Measurements from ENCODE around the gene CRCP. TPM values are rescaled to one million over a fixed set of nuclear protein-coding genes. Genes with fewer than 3 reads are reported as not detected.

CRCP gene
- total and polyA plus RNA-seq, 2 experiments from 2014 or later, result 36.1 to 43.4 TPM

GRCh38 chr7:66088861-66089838, 25.5 kb upstream of the CRCP start (continued):
- no peak for TF ChIP-seq ZNF114 (CRISPR knock-in tag; IDR thresholded peaks at IDR 0.05)
- TF ChIP-seq EZH2phosphoT487 (IDR thresholded peaks at IDR 0.05; ENCODE audit: unreplicated experiment), result no peak

- Mint-ChIP-seq H3K36me3 (ENCODE audit: low read depth) (no peaks in the 10 kb centered on the region), H3K27me3 (ENCODE audit: insufficient read depth, low read depth, poor library complexity) (peaks cover 1% of the 10 kb centered on the region), H3K4me1 (no peaks in the 10 kb centered on the region; the same call in 2 of the 3 replicates), H3K4me3 (no peak overlapping the region), H3K9me3 (no peaks in the 10 kb centered on the region), H3K27ac (no peak overlapping the region)
- H3K4me3 ChIP-seq, result no peak overlapping the region
- no peaks in the 10 kb centered on the region for H3K9me2 ChIP-seq (ENCODE audit: insufficient read depth)
- ATAC-seq (no peak), DNase-seq (ENCODE audit: low spot score) (no peak)
- H3K36me3 ChIP-seq (ENCODE audit: insufficient read depth), result no peaks in the 10 kb centered on the region
- no peaks in the 10 kb centered on the region for H3F3A ChIP-seq (replicated peaks; ENCODE audit: low read depth)
- H3K27me3 ChIP-seq (ENCODE audit: insufficient read depth), result no peaks in the 10 kb centered on the region
- H3K4me2 ChIP-seq, result no peak overlapping the region
- H3K4me1 ChIP-seq (ENCODE audit: insufficient read depth), result no peaks in the 10 kb centered on the region; the same call in 1 of the 2 replicates
- H3K79me2 ChIP-seq (replicated peaks; ENCODE audit: insufficient read depth), result no peaks in the 10 kb centered on the region
- H3K27ac ChIP-seq (ENCODE audit: low read depth), result no peak overlapping the region
- H4K20me1 ChIP-seq (replicated peaks; ENCODE audit: insufficient read depth), result no peaks in the 10 kb centered on the region; the same call in 1 of the 2 replicates
- H2AFZ ChIP-seq, result no peak overlapping the region
- TF ChIP-seq, protein P1, sequence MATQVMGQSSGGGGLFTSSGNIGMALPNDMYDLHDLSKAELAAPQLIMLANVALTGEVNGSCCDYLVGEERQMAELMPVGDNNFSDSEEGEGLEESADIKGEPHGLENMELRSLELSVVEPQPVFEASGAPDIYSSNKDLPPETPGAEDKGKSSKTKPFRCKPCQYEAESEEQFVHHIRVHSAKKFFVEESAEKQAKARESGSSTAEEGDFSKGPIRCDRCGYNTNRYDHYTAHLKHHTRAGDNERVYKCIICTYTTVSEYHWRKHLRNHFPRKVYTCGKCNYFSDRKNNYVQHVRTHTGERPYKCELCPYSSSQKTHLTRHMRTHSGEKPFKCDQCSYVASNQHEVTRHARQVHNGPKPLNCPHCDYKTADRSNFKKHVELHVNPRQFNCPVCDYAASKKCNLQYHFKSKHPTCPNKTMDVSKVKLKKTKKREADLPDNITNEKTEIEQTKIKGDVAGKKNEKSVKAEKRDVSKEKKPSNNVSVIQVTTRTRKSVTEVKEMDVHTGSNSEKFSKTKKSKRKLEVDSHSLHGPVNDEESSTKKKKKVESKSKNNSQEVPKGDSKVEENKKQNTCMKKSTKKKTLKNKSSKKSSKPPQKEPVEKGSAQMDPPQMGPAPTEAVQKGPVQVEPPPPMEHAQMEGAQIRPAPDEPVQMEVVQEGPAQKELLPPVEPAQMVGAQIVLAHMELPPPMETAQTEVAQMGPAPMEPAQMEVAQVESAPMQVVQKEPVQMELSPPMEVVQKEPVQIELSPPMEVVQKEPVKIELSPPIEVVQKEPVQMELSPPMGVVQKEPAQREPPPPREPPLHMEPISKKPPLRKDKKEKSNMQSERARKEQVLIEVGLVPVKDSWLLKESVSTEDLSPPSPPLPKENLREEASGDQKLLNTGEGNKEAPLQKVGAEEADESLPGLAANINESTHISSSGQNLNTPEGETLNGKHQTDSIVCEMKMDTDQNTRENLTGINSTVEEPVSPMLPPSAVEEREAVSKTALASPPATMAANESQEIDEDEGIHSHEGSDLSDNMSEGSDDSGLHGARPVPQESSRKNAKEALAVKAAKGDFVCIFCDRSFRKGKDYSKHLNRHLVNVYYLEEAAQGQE (IDR thresholded peaks at IDR 0.05; ENCODE audit: unreplicated experiment), result no peak
- TF ChIP-seq ZNF462 (CRISPR knock-in tag; IDR thresholded peaks at IDR 0.05) (no peak), CTCF (conservative IDR thresholded peaks at IDR 0.05; ENCODE audit: low read depth in 2 of 2) (no peak), POLR2AphosphoS5 (IDR thresholded peaks at IDR 0.05; ENCODE audit: low read depth) (no peak), STAT1 (IDR thresholded peaks at IDR 0.05; ENCODE audit: unreplicated experiment) (no peak), ZNF114 (CRISPR knock-in tag; IDR thresholded peaks at IDR 0.05) (no peak), JUNB (IDR thresholded peaks at IDR 0.05; ENCODE audit: unreplicated experiment) (no peak), EZH2 (IDR thresholded peaks at IDR 0.05; ENCODE audit: low read depth, unreplicated experiment) (no peak), ETS1 (IDR thresholded peaks at IDR 0.05) (no peak), NANOG (IDR thresholded peaks at IDR 0.05; ENCODE audit: borderline replicate concordance) (no peak), EZH2phosphoT487 (IDR thresholded peaks at IDR 0.05; ENCODE audit: unreplicated experiment) (no peak)
Observed at GRCh38 chr7:66092654-66093053, 22.0 kb upstream of the CRCP start.
